ENCODE measurements around the gene POMT2.

DNA sequence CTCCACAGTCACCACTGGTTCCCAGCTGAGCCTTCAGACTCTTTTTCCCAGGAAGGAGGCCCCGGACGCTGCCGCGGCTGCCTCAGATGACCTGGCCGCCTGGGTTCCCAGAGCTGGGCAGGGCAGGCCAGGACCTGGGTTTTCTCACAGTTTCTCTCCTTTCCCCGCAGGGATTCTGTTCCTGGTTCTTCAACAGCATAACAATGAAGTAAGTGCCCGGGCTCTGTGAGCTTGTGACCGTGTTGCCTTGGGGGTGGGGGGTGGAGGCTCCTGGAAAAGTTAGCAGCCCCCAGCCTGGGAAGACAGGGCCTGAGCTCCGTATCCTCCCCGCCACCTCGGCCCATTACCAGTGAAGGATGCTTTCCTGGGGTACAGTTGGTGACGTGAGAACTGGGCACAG is 95.4 kb downstream of the POMT2 start:
- no peak for TF ChIP-seq POLR2A (IDR thresholded peaks at IDR 0.05)
- TF ChIP-seq, protein P1, sequence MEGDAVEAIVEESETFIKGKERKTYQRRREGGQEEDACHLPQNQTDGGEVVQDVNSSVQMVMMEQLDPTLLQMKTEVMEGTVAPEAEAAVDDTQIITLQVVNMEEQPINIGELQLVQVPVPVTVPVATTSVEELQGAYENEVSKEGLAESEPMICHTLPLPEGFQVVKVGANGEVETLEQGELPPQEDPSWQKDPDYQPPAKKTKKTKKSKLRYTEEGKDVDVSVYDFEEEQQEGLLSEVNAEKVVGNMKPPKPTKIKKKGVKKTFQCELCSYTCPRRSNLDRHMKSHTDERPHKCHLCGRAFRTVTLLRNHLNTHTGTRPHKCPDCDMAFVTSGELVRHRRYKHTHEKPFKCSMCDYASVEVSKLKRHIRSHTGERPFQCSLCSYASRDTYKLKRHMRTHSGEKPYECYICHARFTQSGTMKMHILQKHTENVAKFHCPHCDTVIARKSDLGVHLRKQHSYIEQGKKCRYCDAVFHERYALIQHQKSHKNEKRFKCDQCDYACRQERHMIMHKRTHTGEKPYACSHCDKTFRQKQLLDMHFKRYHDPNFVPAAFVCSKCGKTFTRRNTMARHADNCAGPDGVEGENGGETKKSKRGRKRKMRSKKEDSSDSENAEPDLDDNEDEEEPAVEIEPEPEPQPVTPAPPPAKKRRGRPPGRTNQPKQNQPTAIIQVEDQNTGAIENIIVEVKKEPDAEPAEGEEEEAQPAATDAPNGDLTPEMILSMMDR (IDR thresholded peaks at IDR 0.05), result no peak
